Activated gamma-delta T cell (primary cell): ENCODE results near the gene SND1.
"Not testable (repeated sequence)": the region's sequence is repeated elsewhere in the genome, so short reads cannot be mapped to it uniquely, and the experiment has no call there.

Source experiments
- DNase-seq: peaks from one replicate; lab custom pipeline; 2025; lab: John Stamatoyannopoulos, UW

Gene SND1

DNA sequence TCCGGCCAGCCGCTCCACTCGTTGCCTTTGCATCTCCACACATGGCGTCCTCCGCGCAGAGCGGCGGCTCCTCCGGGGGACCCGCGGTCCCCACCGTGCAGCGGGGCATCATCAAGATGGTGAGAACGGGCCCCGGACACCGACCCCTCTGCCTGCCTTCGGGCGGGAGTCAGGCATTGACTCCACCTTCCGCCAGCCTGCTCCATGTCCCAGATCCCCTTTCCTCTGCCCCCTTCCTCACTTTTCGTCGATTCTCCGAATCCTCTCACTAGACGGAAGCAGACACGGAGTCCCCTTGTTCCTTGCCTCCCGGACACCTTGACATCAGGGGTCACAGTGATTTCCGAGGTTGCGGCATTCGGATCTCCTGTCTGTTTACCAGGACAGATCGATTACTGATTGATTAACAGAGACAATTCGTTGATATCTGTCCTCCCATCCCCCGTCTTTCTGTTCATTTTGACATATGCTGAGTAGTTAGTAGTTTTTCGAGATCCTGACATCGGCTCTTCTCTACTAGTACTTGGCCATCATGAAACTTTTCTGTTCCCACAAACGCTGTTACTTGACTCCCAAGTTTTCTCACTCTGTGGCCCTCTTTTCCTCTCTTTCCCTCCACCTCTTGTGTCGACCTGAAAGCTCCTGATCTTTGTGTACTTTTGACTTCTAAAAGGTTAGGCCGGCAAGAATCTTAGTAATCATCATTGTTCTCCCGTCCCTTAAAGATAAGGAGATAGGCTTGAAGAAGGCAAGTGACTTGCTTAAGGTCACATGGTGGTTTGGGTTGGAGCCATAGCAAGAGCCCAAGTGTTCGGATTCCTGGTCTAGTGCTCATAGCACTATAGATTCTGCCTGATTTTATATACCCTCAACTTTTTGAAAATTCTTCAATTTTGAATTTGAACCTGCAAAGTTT is 597 bp downstream of the SND1 start:
- DNase-seq = no peak

DNA sequence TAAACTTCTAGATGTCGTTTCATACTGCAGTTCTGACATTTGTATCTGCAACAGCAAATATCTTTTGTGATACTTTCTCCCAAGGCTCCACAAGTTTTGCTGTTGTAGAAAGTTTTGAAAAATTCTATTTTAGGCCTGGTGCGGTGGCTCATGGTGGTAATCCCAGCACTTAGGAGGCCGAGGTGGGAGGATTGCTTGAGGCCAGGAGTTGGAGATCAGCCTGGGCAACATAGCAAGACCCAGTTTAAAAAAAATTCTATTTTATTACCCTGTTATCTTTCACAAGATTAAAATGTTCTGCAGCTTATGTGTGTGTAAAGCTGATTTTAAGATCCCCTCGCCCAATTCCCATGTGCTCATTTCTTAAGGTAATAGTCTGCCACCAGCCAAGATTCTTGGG is 1.4 kb downstream of the SND1 start:
- DNase-seq = no peak

DNA sequence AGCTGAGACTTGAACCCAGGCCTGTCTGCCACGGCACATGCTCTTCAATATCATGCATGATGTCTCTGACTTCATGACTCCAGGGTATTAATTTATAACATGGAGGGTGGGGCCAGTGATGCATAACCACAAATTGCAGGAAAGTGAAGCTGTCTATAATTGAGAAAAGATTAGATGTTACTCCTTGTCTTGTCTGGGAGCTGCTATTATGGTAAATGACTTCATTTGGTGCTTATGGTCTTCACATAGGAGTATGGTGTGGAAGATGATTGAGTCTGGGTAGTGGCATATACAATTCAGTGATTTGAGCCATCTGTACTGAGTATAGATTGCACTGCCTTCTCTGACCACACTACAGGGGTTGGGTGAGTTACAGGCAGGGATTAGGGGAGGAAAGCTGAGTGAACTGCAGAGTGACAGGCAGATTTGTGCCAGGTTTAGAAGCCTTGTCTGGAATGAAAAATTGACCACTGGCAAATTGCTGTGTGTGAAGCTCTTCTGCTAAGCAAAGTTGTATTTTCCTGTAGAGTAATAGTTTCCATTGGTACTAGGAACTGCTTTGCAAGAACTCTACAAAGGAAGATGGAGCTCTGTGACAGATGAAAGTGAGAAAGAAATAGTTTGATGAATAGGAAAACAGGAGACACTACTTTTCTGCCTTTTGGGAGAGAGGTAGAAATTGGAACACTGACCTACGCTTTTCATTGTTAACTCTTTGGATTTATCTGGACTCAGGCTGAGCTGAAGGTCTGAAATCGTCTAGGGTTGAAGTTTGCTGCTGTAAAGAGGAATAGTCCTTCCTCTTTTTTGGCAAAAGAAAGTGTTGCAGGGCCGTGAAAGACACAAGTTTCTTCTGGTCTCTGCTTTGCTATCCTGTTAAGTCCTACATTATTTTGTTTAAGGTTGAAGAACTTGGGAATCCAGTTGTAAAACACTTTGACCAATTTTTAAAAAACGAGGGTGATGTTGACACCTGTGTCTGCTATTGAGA is 2.7 kb downstream of the SND1 start:
- DNase-seq = no peak

DNA sequence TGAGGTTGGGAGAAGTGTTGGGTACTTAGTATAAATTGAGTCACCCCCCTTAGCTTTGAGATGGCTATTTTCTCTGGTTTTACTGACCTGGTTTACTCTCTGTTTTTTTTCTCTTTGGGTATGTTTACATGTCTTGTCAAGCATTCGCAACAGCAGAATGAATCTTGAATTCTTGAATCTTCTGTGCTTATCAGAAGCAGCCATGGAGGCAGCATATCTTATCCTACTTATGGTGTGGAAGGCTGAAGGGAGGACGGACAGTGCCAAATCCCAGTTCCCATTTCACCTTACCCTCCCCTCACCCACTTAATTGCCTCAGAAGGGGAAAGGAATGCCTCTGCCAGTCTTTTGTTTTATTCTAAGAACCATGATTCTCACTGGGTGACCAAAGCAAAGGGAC is 3.7 kb downstream of the SND1 start:
- no peak for DNase-seq

GRCh38 chr7:127657500-127657899 is 5.5 kb downstream of the SND1 start:
- no peak for DNase-seq

DNA sequence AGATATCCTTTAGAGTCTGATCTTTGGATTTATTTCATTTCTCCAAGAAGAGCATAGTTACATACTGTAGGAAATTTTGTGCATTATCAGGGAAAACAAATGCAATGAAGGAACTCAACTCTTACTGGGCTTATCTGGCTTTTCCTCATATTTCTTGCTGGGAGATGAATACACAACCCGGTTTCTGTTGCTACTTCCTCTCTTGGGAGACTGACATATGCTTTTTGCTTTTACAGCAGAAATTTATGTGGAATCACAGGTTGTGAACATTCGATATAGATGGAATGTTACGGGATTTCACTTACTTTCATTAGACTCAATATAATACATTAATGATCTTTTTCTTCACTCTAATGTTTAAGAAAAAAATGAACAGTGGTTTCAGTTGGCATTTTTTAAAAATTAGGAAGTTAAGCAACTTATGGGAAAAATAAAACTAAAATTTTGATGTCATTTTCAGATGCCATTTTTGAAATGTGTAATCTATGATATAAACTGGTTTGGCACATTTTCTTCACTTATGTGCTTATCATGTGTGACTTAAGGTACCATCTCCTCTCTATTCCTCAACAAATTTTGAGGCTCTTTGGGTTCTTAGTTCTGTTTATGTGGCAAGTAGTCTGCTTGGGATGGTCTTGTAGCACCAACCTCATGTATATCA is 7.1 kb downstream of the SND1 start:
- DNase-seq = no peak

DNA sequence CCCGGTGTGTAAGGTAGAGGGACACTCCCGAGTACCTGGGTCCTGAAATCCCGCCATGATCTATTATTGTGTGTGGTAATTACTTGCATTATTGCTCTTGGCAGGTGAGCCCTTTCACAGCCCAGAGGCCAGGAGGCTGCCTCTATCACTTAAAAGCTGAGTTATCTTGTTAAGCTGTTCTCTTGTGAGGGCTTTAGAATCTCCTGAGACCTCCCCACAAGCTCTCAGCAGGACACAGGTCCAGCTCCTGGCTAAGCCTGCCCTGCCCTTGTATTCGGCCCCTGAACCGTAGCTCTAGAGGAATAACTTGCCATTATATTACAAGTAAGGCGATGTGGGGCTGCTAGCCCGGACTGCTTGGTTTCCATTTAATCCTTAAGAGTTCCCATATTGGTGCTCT is 13.9 kb downstream of the SND1 start:
- DNase-seq = no peak

- no peak for DNase-seq
Measured at GRCh38 chr7:127666602-127667001, 14.6 kb downstream of the SND1 start.

DNA sequence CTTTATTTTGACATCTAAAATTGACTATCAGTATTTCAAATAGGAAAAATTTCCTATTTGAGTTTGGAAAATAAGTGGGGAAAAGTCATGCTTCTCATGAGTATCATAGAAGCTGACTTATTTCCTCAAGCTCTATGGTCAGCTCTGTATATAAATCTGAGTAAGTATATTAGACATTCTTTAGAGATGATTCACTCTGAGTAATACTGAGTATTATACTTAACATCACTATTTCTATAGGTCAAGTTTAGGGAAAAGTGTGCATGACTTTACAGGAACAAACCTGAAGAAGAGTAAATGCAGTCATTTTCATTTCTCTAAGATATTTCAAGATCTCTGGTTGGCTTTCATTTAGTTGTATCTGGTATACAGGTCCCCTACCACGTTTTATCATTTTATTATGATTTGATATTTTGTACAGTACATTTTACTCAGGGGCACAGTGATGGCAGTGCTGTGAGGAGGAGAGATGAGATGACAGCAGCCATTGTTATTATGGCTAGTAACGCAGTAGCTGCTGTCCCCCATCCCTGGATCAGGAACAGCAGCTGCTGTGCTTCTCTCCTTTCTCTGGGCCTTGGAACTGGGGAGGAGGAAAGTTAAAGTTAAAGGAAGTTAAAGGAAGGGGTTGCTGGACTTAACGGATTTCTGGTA is 15.2 kb downstream of the SND1 start:
- no peak for DNase-seq

DNA sequence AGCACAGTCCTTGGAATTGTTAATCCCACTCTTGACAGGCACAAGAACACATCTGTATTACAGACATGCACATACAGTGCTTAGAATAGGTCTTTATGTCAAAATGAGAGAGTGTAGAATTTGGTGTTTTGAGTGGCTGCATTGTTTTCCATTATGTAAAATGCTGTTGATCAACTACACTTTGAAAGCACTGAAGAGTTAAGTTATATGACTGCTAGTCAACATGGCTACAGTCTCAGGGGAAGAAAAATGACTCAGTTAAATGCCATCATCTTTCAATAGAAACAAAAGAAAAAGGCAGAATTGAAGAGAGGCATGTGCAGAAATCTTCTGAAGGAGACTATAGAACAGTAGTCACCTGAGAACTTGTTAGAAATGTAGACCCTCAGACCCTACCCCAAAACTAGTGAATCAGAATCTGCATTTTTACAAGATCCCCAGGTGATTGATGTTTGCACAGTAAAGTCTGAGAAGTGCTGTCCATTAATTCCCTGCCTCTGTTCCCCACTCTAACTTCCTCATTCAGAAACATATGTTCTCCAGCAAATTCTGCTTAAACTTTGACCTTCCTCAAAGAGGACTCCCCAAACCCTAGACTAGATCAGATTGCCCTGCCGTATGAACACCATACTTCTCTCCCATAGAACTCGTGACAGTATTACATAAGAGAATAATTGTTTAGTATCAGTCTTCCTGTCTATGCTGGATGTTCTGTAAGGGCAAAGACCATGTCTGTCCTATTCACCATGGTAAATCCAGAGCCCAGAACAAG is 16.0 kb downstream of the SND1 start:
- DNase-seq = no peak

GRCh38 chr7:127671341-127671740 is 19.3 kb downstream of the SND1 start:
- no peak for DNase-seq

GRCh38 chr7:127673902-127674301 is 21.9 kb downstream of the SND1 start:
- no peak for DNase-seq

GRCh38 chr7:127674361-127674760 is 22.4 kb downstream of the SND1 start:
- no peak for DNase-seq

GRCh38 chr7:127674923-127675322 is 22.9 kb downstream of the SND1 start:
- DNase-seq = not testable (repeated sequence)

DNA sequence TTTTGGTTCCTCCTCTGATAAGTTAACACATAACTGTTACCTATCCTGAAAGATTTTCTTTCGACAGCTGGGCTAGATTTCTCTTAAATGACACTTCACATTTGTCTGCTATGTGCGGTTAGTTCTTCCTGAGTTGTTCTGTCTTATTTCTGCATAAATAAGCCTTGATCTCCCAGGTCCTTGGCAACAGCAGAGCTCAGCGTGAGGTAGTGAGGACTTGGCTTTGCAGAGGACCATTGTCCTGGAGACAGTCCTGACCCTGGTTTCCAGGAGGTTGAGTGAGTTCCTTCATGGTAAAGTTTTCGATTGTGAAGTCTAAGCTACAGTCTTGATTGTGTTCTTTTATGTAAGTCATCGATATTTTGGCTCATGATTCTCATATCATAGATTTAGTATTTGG is 23.7 kb downstream of the SND1 start:
- DNase-seq = no peak

DNA sequence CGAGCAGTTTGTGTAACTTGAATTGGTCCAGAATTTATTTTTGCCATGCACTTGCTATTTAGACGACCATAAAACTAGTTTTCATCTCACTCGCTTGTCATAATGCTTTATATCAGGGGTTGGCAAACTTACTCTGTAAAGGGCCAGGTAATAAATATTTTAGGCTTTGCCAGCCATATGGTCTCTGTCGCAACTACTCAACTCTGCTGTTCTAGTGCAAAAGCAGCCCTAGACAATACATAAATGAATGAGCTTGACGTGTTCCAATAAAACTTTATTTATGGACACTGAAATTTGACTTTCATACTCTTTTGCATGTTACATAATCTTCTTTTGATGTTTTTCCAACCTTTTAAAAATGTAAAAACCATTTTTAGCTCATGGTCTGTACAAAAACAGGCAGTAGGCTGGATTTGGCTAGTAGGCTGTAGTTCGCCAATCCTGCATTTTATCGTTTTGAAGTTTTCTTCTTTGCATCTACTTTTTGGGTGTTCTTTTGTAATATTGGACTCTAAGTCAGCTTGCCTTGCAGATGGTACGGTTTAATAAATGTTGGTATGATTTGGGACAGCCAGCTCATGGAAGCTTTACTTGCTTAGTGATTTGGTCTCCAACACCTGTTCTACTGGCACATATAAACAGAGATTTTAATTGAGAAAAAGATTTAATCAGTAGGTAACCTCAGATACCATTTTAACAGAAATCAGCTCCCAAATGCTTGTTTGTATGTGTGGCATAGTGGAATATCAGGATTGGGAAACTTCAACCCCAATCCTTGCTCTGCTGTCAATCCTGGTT is 25.6 kb downstream of the SND1 start:
- DNase-seq = no peak

DNA sequence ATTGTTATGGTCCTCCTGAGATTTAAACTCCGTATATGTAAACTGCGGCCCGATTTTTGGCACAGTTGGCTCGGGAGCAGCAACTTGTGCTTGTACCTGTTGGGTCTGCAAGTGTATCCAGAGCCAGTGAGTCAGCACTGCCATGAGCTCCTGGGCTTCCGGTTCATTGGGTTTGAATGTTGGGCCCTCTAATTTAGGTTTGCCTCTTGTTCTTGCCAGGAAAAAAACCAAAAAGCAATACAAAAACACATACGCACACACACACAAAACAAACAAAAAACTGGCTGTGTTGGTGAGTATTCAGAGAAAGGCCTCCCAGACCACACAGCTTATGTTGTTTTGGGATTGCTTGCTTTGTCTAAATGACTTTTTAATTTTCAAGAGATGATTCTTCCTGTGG is 26.3 kb downstream of the SND1 start:
- DNase-seq = no peak

- no peak for DNase-seq
Measured at GRCh38 chr7:127678947-127679346, 27.0 kb downstream of the SND1 start.

DNA sequence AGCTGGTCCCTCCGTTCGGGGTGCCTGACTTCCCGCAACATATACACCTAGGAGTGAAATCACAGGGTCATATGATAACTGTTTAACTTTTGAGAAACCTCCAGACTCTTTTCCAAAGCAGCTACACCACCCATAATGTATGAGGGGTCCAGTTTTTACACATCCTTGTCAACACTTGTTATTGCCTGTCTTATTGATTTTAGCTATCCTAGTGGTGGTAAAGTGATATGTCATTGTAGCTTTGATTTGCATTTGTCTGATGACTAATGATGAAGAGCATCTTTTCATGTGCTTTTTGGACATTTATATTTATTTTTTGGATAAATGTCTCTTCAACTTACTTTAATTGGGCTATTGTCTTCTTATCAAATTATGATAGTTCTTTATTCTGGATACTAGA is 29.0 kb downstream of the SND1 start:
- no peak for DNase-seq

GRCh38 chr7:127682140-127682539 is 30.1 kb downstream of the SND1 start:
- no peak for DNase-seq
